GM23248 (cell line): ENCODE results near the gene HDAC9. TPM values are rescaled to one million over a fixed set of nuclear protein-coding genes. Genes with fewer than 3 reads are reported as not detected.

ENCODE experiments used
- DNase-seq: peaks from one replicate; pipeline ENCODE4 v3.0.0-alpha.2; 2015
- H2AFZ ChIP-seq: fragments of 200-600 bp; sonication (generic); 2 replicates; pipeline ENCODE4 v1.6.1; 2016; ENCODE audit warnings: antibody characterized with exemption
- H3F3A ChIP-seq: fragments of 200-600 bp; sonication (generic); 2 replicates; pipeline ENCODE4 v1.6.1; 2016; ENCODE audit warnings: mild to moderate bottlenecking, antibody characterized with exemption, mixed run types; ENCODE audit not compliant: insufficient read depth
- H3K27ac ChIP-seq: fragments of 200-600 bp; sonication (generic); 2 replicates; pipeline ENCODE4 v1.5.1; 2016; ENCODE audit warnings: mild to moderate bottlenecking
- H3K27me3 ChIP-seq: fragments of 200-600 bp; sonication (generic); replicated peaks from 2 replicates; pipeline ENCODE4 v1.6.1; 2016; ENCODE audit warnings: mild to moderate bottlenecking; ENCODE audit not compliant: insufficient read depth
- H3K36me3 ChIP-seq: fragments of 200-600 bp; sonication (generic); 2 replicates; pipeline ENCODE4 v1.6.1; 2016; ENCODE audit warnings: low read depth, mild to moderate bottlenecking
- H3K4me1 ChIP-seq: fragments of 200-600 bp; sonication (generic); 2 replicates; pipeline ENCODE4 v1.6.1; 2016; ENCODE audit warnings: mild to moderate bottlenecking; ENCODE audit not compliant: insufficient read depth
- H3K4me2 ChIP-seq: fragments of 200-600 bp; sonication (generic); one replicate; pipeline ENCODE4 v1.6.1; 2016; ENCODE audit warnings: mild to moderate bottlenecking; ENCODE audit not compliant: unreplicated experiment
- H3K4me3 ChIP-seq: fragments of 200-600 bp; sonication (generic); 2 replicates; pipeline ENCODE4 v1.5.1; 2016; ENCODE audit warnings: mild to moderate bottlenecking
- H3K79me2 ChIP-seq: fragments of 200-600 bp; sonication (generic); 2 replicates; pipeline ENCODE4 v1.6.1; 2016; ENCODE audit warnings: mild to moderate bottlenecking; ENCODE audit not compliant: insufficient read depth
- H3K9ac ChIP-seq: fragments of 200-600 bp; sonication (generic); 2 replicates; pipeline ENCODE4 v1.6.1; 2016; ENCODE audit warnings: mild to moderate bottlenecking
- H3K9me2 ChIP-seq: fragments of 200-600 bp; sonication (generic); 2 replicates; pipeline ENCODE4 v1.6.1; 2016; ENCODE audit warnings: mixed run types, mild to moderate bottlenecking, moderate library complexity; ENCODE audit not compliant: insufficient read depth
- H3K9me3 ChIP-seq: fragments of 200-600 bp; sonication (generic); one replicate; pipeline ENCODE4 v1.6.1; 2017; ENCODE audit warnings: low read depth
- H4K20me1 ChIP-seq: fragments of 200-600 bp; sonication (generic); 2 replicates; pipeline ENCODE4 v1.6.0; 2016; ENCODE audit not compliant: insufficient read depth
- EZH2 ChIP-seq: fragments of 200-600 bp; sonication (generic); IDR thresholded peaks from 2 replicates; pipeline ENCODE4 v1.6.1; 2018; ENCODE audit warnings: antibody characterized with exemption, mild to moderate bottlenecking; ENCODE audit not compliant: insufficient read depth, poor library complexity, severe bottlenecking
- EZH2phosphoT487 ChIP-seq: fragments of 200-600 bp; sonication (generic); IDR thresholded peaks from 2 replicates; pipeline ENCODE4 v1.6.1; 2018; ENCODE audit warnings: antibody characterized with exemption, moderate library complexity, mild to moderate bottlenecking, low read depth; ENCODE audit not compliant: insufficient read depth
- WGBS, 2 experiments: methylation state at CpG; one replicate each; pipeline ENCODE4 v1.1.6; 2015 to 2017; ENCODE audit warnings: low lambda C conversion rate in 2 of 2, low coverage in 1 of 2; ENCODE audit errors: missing lambda C conversion rate in 2 of 2; 5-methylcytosine and 5-hydroxymethylcytosine counted together
- in situ Hi-C: fragments of 300-500 bp; cut with MboI; formaldehyde crosslinking; loops from 2 replicates; pipeline ENCODE4 v1.15.0; 2020
- polyA plus RNA-seq: library from polyadenylated mRNA; unstranded; fragments of >200 nt; fragmentation: Nextera tagmentation; extraction: Ambion mirVana; gene quantifications from 2 replicates; pipeline ENCODE4 v1.2.1, GENCODE V29; 2016
- total RNA-seq: library from RNA; depleted of rRNA; stranded (reverse); fragments of >200 nt; shearing (Covaris generic); gene quantifications from 2 replicates; pipeline ENCODE4 v1.2.3, GENCODE V29; 2014

Gene HDAC9
- total and polyA plus RNA-seq, 2 experiments from 2014 or later: 1.6 to 2.1 TPM

DNA sequence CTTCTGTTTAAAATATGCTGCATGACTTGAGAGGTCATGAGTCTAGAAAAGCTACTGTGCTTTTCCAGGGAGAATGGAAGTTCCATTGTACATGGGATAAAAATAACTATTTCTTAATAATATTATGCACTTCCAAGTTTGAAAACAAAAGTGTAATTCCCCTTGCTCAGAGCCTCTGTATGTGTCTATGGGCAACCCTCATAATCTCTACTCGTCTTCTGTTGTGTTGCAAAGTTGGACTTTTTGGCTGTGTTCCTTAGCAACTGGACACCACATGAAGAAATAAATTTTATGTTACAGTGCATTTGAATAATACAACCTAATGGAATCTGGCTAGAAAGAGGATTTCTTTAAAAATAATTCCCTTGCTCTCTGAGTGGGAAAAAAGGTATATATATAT lies 379.3 kb downstream of the HDAC9 start:
- H3K4me1 ChIP-seq: peaks cover 11% of the 10 kb centered on the region; the same call in 1 of the 2 replicates
- H3K4me3 ChIP-seq: no peak overlapping the region
- no peak overlapping the region for H3K4me2 ChIP-seq
- no peaks in the 10 kb centered on the region for H3K9me3 ChIP-seq
- H3K79me2 ChIP-seq: no peaks in the 10 kb centered on the region
- in situ Hi-C loops: no loop called here
- no peak for DNase-seq
- H3K27ac ChIP-seq: no peak overlapping the region
- peak overlapping the region; percentile 44; the same call in 1 of the 2 replicates for H2AFZ ChIP-seq
- 68 to 70% methylated on average over 1 of the region's 1 CpG for WGBS, 2 experiments
- 0 out of 2 replicates have a peak, but pooled peaks cover 5% of the 10 kb centered on the region for H3F3A ChIP-seq
- no peaks in the 10 kb centered on the region for H3K9me2 ChIP-seq
- H3K36me3 ChIP-seq: no peaks in the 10 kb centered on the region
- no peaks in the 10 kb centered on the region for H4K20me1 ChIP-seq
- TF ChIP-seq EZH2phosphoT487 (no peak), EZH2 (no peak)
- H3K9ac ChIP-seq: no peak overlapping the region
- H3K27me3 ChIP-seq: no peaks in the 10 kb centered on the region

DNA sequence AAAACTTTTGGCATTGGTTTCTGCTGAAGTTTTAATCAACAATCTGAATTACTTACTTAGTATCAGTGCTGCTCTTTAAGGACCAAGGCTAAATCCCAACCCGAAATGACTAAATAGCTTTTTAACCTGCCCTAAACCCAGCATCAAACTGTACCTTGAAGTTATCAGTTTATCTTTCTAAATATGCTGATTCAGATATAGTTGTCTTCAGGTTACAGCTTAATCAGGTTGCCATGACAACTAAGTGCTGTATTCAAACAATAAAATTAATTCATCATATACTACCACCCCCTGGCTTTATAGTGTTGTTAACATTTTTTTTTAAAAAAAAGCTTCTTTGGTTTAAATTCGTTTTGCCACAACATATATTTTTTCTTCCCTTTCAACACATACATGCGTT lies 382.3 kb downstream of the HDAC9 start:
- Histone ChIP-seq H3F3A (0 out of 2 replicates have a peak, but pooled peaks cover 5% of the 10 kb centered on the region), H4K20me1 (no peaks in the 10 kb centered on the region), H2AFZ (no peak overlapping the region), H3K4me2 (no peak overlapping the region), H3K9ac (no peak overlapping the region), H3K27me3 (no peaks in the 10 kb centered on the region), H3K79me2 (no peaks in the 10 kb centered on the region), H3K9me3 (no peaks in the 10 kb centered on the region), H3K4me3 (no peak overlapping the region), H3K4me1 (peaks cover 11% of the 10 kb centered on the region; the same call in 1 of the 2 replicates), H3K36me3 (no peaks in the 10 kb centered on the region), H3K9me2 (no peaks in the 10 kb centered on the region), H3K27ac (no peak overlapping the region)
- TF ChIP-seq EZH2phosphoT487 (no peak), EZH2 (no peak)
- no peak for DNase-seq
- in situ Hi-C loops: no loop called here
- 72 to 76% methylated on average over 3 of the region's 3 CpGs for WGBS, 2 experiments

DNA sequence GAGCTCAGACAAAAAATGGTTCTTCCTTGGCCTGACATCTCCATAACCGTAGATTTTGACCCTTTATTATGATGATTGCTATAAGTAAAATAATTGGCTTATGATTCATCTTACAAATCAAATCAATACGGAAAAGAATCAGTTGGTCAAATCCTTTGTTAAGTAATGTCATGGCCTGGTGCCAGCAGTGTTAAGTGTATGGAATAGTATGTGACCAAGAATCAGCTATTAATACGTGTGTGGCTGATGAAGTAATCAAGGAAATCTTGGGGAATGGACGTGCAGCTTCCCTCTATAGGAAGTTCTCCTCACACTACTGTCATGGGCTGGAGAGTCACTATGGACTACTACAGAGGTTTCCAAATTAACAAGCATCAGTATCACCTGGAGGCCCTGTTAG lies 391.3 kb downstream of the HDAC9 start:
- DNase-seq: no peak
- Histone ChIP-seq H3K36me3 (no peaks in the 10 kb centered on the region), H2AFZ (no peak overlapping the region), H3K27me3 (no peaks in the 10 kb centered on the region), H3K79me2 (no peaks in the 10 kb centered on the region), H3K27ac (no peak overlapping the region), H4K20me1 (no peaks in the 10 kb centered on the region), H3K9me2 (peaks cover 3% of the 10 kb centered on the region; the same call in 1 of the 2 replicates), H3K9ac (no peak overlapping the region), H3F3A (peaks cover 8% of the 10 kb centered on the region), H3K4me2 (no peak overlapping the region), H3K4me1 (peaks cover 19% of the 10 kb centered on the region), H3K9me3 (no peaks in the 10 kb centered on the region), H3K4me3 (no peak overlapping the region)
- WGBS, 2 experiments: 94 to 98% methylated on average over 4 of the region's 4 CpGs
- in situ Hi-C loops: no loop called here
- no peak for TF ChIP-seq EZH2phosphoT487
- TF ChIP-seq EZH2: no peak

DNA sequence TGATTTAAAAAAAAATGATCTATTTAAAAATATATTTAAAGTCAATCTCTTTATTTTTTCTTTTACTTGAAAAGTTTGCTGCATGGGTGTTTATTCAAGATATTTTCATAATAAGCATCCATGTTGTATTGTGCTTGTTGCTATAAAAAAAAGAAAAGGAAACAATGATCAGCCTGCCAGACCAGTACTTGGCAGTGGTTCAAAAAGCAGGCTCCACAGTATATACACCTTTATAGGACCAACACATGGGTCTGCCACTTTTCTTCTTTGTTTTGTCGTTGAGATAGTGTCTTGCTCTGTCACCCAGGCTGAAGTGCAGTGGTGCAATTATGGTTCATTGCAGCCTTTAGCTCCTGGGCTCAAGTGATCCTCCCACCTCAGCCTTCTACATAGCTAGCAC lies 393.9 kb downstream of the HDAC9 start:
- 48 to 67% methylated on average over 1 of the region's 1 CpG for WGBS, 2 experiments
- H3K9me2 ChIP-seq: peaks cover 3% of the 10 kb centered on the region; the same call in 1 of the 2 replicates
- peaks cover 8% of the 10 kb centered on the region for H3F3A ChIP-seq
- no peak overlapping the region for H3K4me2 ChIP-seq
- H3K4me1 ChIP-seq: peaks cover 19% of the 10 kb centered on the region
- no peak overlapping the region for H3K9ac ChIP-seq
- DNase-seq: no peak
- in situ Hi-C loops: no loop called here
- no peaks in the 10 kb centered on the region for H4K20me1 ChIP-seq
- no peaks in the 10 kb centered on the region for H3K9me3 ChIP-seq
- no peaks in the 10 kb centered on the region for H3K27me3 ChIP-seq
- no peak overlapping the region for H3K27ac ChIP-seq
- H3K36me3 ChIP-seq: no peaks in the 10 kb centered on the region
- no peak for TF ChIP-seq EZH2phosphoT487
- no peak overlapping the region for H2AFZ ChIP-seq
- H3K4me3 ChIP-seq: no peak overlapping the region
- H3K79me2 ChIP-seq: no peaks in the 10 kb centered on the region

DNA sequence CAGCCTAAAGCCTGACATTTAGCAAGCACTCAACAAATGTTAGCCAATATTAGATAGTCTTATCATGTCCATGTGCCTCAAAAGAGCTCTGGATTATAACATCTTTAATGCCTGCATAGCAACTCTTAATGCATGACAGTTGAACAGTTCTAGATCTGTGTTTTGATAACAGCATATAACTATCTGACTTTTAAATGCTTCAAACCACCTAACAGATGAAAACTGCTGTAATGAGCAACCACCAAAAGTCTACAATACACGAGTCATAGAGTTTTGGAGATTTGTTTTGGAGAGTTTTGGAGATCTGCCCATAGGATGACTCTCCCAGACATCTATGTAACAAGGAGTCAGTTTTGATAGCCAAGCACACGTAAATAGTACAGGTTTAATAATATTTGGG lies 394.6 kb downstream of the HDAC9 start:
- Histone ChIP-seq H2AFZ (no peak overlapping the region), H3F3A (peaks cover 13% of the 10 kb centered on the region), H3K4me1 (peaks cover 25% of the 10 kb centered on the region), H3K9ac (no peak overlapping the region), H3K27me3 (no peaks in the 10 kb centered on the region), H3K9me3 (no peaks in the 10 kb centered on the region), H3K27ac (no peak overlapping the region), H3K4me3 (no peak overlapping the region), H3K4me2 (peak overlapping the region; percentile 20), H4K20me1 (no peaks in the 10 kb centered on the region), H3K9me2 (peaks cover 3% of the 10 kb centered on the region; the same call in 1 of the 2 replicates), H3K79me2 (no peaks in the 10 kb centered on the region), H3K36me3 (no peaks in the 10 kb centered on the region)
- peak; percentile 85 for DNase-seq
- 1 to 6% methylated on average over 2 of the region's 2 CpGs for WGBS, 2 experiments
- in situ Hi-C loops: no loop called here
- no peak for TF ChIP-seq EZH2phosphoT487
- no peak for TF ChIP-seq EZH2
